GM19025 (cell line): ENCODE data around the gene OGT.
"Not testable (repeated sequence)": the region's sequence is repeated elsewhere in the genome, so short reads cannot be mapped to it uniquely, and the experiment has no call there.

Experiments used
- ATAC-seq: cut with Tn5 transposase; IDR thresholded peaks from one replicate; pipeline ENCODE4 v1.9.1; 2021; ENCODE audit warnings: mild to moderate bottlenecking, low read depth, moderate library complexity; ENCODE audit not compliant: unreplicated experiment

The OGT gene

DNA sequence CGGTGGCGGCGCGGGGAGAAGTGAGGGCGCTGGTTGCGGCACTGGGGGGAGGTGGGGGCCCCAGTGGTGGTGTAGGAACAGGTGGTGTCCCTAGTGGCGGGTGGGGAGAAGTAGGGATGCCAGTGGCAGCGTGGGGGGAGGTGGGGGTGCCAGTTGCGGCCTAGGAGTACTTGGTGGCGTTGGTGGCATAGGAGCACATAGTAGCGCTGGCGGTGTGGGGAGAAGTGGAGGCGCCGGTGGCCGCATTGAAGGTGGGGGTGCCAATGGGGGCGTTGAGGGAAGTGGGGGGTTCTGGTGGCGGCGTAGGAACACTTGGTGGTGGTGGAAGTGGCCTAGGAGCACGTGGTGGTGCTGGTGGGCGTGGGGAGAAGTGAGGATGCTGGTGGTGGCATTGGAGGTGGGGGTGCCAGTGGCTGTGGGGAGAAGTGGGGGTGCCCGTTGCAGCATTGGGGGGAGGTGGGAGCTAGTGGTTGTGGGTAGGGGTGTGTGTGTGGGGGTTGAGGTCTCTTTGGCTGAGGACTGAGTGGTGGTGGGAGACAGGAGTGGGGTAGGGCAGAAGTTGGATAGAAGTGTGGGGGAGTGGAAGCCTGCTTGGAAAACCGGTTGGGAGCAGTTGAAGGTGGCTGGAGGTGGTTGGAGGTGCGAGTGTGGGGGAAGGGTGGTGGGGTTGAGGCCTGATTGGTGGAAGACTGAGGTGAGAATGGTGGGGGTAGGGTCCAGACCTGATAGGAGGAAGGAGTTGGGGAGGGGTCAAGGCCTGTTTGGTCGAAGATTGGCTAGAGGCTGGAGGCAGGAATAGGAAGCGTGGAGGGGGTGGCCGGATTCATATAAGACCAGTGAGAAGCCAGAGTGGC, 46.5 kb downstream of the OGT start:
- ATAC-seq, result no peak

DNA sequence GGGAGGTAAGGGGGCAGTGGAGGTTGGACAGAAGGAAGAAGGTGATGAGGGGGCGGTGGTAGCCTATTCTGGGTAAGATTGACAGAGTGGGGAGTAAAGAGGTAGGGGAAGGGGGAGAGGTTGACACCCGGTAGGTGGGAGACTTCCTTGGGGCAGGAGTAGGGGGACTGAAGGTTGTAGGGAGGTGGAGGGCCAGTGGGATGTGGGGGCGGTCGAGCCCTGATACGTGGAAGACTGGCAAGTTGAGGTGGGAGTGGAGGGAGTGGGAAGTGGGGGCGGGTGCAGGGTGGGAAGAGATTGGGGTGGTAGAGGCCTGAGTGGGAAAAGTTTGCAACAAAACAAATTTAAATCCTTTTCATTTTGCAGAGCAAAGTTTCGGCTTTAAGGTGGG, 47.1 kb downstream of the OGT start:
- no peak for ATAC-seq

DNA sequence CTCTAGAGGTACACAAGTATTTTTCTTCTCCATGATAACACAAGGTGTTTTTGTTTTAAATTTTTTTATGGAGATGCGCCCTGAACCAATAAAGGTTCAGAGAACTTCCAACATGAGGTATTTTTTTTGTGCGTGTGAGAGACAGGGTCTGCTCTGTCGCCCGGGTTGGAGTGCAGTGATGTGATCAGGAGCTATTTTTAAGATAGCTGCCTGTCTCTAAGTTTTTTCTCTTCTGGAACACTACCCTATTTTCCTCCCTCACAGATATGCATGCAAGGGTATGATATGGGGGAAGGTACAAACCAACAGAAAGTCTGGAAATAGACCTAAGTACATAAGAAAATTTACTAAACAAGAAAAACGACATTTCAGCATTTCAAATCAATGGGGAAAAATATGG, 48.3 kb downstream of the OGT start:
- no peak for ATAC-seq

DNA sequence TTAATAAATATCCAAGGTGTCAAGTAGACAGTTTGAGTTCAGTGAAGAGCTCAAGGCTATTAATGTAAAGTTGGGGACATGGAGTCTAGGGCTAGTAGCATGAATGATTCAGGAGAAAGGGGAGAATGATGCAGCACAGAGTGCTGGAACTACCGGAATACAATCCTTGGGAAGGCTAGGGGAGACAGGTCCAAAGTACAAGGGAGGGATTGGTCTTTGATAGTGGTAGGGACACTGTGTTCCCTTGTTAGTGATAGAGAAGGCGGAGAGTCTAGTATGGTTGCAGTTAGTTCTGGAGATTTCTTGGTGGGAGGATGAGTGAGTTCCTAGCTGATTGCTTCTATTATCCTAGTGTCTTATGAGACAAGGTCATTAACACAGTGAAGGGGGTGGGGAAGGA, 54.0 kb downstream of the OGT start:
- no peak for ATAC-seq

DNA sequence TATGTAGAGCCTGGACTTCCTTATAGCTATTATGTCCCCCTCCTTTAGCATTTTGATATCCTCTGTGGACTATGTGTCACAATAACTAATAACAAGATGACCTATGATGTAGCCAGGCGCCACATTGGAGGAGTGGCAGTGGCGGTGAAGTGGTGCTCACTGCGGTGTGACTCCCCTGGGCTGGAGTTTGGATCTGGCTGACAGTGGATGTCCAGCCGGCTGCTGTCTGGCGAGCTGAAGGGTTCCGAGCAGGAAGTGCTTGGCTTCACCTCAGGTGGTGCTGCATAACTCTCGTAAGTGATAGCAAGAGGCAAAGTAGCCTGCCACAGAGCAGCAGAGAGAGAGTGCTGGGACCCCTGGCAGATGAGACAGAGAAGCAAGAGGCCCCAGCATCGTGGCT, 60.3 kb downstream of the OGT start:
- not testable (repeated sequence) for ATAC-seq

DNA sequence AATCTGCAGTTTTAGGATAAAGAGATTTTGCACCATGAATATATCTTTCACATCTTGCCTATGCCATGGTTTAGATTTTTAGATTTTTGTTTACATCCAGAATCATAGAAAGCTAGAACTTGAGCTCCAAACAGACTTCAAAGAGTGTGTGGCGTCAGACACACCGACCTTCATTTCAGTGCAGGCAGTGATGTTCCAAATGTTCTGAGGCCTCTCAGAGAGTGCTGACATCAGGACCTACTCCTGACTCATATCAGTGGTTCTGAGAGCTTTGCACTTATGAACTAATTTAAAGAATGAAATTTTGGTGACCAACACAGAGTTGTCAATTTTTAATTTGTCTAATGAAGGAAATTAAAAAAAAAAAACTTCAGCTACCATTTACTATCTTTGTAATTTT, 67.1 kb downstream of the OGT start:
- ATAC-seq, result no peak

DNA sequence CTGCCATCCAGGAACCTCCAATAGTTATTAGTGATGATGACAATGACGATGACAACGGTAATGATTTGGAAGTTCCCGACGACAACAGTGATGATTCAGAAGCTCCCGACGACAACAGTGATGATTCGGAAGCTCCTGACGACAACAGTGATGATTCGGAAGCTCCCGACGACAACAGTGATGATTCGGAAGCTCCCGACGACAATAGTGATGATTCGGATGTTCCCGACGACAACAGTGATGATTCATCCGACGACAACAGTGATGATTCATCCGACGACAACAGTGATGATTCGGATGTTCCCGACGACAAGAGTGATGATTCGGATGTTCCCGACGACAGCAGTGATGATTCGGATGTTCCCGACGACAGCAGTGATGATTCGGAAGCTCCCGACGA, 70.7 kb downstream of the OGT start:
- no peak for ATAC-seq

DNA sequence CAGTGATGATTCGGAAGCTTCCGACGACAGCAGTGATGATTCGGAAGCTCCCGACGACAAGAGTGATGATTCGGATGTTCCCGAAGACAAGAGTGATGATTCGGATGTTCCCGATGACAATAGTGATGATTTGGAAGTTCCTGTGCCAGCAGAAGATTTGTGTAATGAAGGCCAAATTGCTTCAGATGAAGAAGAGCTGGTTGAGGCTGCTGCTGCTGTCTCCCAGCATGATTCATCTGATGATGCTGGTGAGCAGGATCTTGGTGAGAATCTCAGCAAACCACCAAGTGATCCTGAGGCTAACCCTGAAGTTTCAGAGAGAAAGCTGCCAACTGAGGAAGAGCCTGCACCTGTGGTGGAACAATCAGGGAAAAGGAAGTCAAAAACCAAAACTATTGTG, 71.2 kb downstream of the OGT start:
- ATAC-seq, result no peak

DNA sequence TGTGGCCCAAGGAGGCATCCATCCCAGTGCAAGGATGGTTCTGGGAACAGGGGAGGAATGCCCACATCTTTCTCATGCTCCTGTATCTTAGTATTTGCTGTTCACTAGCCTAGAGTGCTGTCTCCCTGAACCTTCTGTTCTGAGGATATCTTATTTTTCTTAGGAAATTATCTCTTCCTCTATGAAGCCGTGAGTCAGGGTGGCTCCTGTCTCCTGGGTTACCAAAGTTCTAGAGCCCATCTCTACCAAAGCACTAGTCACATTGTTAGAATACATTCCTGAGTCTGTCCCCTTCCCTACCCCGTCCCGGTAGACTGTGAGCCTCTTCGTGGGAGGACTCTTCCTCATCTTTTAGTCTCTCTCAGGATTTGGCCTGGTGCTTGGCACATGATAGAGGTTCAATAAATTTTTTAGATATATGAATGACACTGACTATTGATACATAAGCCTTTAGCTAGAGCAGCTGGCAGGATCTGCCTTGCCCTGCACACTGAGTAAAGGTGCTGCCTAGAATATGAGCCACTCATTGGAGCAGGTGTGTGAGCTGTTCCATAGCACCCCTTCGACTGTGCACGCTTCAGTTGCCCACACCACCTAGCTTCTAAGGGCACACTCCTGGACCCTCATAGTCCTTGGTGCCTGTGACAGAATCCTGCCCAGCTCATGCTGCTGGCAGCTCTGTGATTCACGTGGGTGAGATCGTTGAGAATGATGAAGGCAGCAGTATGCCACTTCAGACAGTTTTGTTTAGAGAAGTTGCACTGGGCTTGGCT, 72.1 kb downstream of the OGT start:
- no peak for ATAC-seq

DNA sequence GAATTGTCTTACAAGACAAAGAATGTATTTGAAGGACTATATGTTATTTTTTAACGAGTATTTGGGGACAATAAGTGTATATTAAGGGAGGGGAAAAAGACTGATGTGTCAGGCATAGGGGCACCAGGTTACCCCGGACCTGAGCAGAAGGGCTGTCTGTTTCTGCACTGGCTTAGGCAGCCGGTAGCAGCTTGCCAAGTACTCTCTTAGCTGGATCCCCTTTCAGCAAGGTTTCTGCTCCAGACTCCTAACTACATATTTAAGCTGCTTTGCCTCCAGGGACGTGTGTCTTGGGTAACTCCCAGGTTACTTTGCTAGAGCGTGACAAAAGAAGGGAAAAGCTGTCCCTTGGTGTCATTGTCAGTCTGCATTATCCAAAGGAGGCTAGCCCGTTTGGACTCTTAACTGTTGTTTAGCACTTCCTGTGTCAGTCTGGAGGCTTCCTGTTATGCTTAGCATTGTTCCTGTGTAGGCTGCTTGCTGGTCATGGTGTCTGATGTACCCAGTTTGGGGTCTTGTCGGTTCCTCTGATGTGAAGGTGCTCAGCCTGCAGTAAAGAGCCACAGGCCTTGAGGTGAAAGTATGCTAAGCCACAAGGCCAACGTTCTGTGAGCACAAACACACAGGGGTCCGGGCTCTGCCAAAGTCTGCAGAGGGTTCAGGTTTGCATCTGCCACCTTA, 73.8 kb downstream of the OGT start:
- ATAC-seq, result no peak

DNA sequence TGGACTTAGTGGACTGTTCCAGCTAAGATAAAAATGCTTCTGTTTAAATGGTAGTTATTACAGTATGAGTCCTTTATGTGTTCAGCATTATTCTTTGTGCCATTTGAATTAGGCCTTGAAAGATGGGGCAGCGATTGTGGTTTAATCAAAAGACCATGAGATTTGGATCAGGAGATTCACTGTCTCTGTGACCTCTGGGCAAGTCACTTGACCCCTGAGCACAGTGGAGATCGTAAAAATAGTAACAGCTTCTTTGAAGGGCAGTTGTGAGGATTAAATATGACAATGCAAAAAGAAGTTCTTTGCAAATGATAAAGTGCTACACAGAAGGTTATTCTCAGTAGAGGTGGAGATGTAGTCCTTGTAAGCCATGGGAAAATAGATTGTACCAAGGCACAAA, 74.6 kb downstream of the OGT start:
- ATAC-seq, result no peak

DNA sequence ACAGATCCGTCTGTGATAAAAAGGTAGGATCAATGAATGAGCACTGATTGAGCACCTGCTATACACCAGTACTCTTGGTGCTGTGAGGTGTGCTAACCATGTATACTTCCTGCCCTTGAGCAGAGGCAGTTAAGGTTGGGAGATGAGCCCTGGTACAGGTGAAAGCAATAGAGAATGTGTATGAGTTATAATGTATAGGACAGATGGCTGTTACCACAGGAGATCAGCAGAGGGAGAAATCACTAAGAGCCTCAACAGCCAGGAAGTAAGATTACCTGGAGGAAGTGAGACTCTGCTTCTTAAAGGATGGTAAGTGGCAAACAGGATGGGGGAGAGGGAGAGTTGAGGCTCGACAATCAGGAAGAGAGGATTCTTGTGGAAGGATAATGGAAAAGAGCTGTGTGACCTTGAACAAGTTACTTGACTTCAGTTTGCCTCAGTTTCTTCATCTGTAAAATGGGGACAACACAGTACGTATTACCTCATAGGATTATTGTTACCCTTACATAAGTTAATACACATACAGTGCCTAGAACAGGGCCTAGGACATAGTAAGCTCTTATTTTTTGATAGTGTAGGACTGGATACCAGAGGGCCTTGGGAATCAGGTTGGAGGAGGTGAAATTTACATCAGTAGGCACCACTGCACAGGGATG, 76.3 kb downstream of the OGT start:
- ATAC-seq, result no peak

DNA sequence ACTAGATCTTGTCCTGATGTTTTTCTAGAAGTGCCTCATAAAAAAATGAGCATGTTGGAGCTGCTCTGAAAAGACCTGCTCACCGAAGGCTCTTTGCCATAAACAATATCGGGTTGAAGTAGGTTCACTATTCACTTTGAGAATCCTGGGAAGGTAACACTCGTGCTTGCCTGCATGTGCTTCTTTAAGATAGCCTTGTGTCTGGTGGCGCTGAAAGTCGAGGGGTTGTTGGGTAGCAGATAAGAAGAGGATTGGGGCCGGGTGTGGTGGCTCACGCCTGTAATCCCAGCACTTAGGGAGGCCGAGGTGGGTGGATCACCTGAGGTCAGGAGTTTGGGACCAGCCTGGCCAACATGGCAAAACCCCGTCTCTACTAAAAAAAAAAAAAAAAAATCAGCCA, 78.8 kb downstream of the OGT start:
- not testable (repeated sequence) for ATAC-seq

DNA sequence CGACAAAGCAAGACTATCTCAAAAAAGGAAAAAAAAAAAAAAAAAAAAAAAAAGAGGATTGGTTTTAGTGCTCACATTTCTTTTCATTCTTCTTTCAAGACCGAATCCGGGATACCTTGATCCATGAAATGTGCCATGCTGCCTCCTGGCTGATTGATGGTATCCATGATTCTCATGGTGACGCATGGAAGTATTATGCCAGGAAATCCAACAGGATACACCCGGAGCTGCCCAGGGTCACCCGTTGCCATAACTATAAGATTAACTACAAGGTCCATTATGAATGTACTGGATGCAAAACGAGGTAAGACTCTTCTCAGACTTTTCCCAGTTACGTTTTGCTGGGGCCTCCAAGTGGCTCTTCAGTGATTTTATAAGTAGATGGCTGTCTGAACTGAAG, 79.4 kb downstream of the OGT start:
- no peak for ATAC-seq

DNA sequence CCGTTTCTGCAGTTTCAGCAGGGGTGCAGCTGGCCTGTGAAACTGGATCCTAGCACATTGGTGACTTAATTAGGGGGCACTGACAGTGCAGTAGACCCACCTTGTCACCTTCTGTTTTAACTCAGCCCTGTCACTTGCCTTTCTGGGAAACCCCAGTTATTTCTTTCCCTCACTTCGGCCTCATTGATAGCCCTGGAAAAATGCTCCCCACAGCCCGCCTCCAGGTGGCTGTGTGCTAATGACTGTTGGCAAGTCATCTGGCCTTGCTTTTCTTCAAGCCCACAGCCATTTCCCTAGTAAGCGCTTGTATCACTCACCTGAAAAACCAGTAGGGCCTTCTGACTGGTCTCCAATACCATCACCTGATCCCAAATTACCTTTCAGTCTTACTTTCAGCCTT, 82.2 kb downstream of the OGT start:
- ATAC-seq, result no peak

DNA sequence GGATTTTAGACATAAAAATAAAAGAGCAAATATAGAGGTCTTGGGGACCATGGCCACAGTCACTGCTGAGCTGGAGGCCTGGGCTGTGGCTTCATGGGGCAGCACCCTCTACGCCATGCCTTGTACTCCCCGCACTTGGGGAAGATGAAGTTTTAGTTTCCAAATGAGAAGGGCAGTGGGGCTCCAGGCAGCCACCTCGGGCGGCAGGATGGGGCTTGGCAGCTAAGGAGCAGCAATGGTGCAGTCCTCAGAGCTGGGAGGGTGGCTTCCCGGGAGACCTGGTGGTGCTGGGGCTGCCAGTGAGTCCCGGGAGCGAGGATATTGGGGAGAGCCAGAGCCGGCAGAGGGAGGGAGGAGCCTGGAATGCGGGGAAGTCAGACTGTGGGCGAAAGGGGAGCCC, 83.0 kb downstream of the OGT start:
- no peak for ATAC-seq

DNA sequence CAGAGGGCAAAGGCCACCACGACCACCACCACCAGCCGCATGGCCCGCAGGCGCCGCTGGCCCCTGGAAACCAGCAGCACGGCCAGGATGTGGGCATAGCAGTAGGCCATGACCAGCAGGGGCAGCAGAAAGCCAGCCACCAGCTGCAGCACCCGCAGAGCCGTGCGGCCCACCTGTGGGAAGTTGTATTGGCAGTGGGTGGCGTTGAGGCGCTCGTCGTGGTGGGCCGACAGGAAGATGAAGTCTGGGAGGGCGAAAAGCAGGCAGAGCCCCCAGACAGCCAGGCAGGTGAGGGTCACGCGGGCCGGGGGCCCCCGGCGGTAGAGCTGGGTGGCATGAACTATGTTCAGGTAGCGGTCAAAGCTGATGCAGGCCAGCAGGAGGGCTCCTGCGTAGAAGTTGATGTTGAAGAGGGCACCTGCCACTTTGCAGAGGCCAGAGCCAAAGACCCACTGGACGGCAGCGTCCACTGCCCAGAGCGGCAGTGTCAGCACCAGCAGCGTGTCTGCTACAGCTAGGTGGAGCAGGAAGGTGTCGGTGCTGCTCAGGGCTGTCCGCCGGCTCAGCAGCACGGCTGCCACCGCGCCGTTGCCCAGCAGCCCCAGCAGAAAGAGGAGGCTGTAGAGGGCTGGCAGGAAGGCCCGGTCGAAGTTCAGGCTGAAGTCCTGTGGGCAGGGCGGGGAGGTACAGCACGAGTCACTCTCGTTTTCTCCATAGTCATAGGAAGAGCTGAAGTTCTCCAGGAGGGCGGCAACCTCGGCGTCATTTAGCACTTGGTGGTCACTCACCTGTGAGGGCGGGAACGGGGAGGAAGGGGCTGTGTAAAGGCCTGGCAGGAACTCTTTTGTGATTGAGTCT, 84.0 kb downstream of the OGT start:
- no peak for ATAC-seq

DNA sequence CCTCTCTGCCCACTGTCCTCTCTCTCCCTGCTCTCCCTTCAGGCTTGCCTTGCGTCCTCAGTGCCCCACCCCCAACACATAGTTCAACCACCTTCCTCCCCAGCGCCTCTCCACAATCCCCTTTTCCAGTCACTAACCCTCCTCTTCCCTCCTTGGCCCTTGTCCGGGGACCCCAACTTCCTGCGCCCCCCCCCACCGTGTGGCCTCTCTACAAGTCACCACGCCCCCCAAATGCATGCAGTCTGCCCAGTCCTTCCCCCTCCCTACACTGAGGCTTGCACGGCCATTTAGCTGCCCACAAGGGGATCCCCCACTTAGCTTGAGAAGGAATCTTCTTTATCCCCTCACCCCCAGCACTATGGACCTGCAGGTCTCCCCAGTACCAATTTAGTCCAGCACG, 84.8 kb downstream of the OGT start:
- ATAC-seq, result no peak

DNA sequence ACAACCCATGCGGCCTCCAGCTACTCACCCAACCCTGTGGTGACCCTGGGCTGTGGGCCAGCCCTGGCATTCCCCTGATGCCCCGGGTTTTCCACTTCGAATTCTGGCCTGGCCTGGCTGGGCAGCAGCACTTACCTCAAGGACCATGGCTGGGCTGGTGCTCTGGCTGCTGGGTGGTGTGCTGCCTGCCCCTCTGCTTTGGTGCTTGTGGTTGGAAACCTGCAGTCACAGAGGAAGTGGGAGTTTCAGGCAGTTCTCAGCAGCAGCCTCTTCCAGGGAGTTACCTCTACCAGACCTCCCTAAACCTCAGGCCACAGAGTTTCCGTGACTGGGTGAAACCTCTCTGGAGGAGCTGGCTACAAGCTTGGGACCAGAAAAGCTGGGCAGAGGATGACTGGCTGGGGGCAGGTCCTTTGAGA, 85.4 kb downstream of the OGT start, which contains the start of gene CXCR3:
CXCR3 (minus strand) TSS at position 209 of the 419 bp plus-strand sequence; CDS start at position 147, 62 bp downstream.
- peak; percentile 52 for ATAC-seq

DNA sequence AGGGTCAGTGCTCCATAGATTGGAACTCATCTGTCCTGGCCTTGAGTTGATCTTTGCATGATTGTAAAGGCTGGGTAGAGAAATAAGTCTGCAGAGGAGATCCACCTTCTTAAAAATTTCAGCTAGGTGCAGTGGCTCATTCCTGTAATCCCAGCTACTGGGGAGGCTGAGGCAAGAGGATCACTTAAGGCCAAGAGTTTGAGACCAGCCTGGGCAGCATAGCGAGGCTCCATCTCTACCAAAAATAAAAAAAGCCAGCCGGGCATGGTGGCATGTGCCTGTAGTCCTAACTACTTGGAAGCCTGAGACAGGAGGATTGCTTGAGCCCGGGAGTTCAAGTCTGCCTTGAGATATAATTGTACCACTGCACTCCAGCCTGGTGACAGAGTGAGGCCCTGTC, 85.9 kb downstream of the OGT start:
- no peak for ATAC-seq
